HFF-Myc (cell line): ENCODE data around the gene PCNA.
"Not testable (repeated sequence)": the region's sequence is repeated elsewhere in the genome, so short reads cannot be mapped to it uniquely, and the experiment has no call there.

Source experiments
- DNase-seq: peaks from one replicate; pipeline ENCODE4 v3.0.0-alpha.2; 2011; ENCODE audit warnings: low read depth; ENCODE audit errors: extremely low read depth
- H3K4me3 ChIP-seq: replicated peaks from 2 replicates; pipeline ENCODE4 v1.5.1; 2011; ENCODE audit warnings: low read depth, mild to moderate bottlenecking, control low read depth, low read length
- TF ChIP-seq, protein P1 (sequence below): IDR thresholded peaks from 2 replicates; pipeline ENCODE4 v1.5.1; 2012; ENCODE audit warnings: mild to moderate bottlenecking, low read depth, low read length, control low read depth; ENCODE audit errors: missing control alignments

PCNA gene

GRCh38 chr20:5074232-5074674 is 45.5 kb downstream of the PCNA start:
- TF ChIP-seq, protein P1, sequence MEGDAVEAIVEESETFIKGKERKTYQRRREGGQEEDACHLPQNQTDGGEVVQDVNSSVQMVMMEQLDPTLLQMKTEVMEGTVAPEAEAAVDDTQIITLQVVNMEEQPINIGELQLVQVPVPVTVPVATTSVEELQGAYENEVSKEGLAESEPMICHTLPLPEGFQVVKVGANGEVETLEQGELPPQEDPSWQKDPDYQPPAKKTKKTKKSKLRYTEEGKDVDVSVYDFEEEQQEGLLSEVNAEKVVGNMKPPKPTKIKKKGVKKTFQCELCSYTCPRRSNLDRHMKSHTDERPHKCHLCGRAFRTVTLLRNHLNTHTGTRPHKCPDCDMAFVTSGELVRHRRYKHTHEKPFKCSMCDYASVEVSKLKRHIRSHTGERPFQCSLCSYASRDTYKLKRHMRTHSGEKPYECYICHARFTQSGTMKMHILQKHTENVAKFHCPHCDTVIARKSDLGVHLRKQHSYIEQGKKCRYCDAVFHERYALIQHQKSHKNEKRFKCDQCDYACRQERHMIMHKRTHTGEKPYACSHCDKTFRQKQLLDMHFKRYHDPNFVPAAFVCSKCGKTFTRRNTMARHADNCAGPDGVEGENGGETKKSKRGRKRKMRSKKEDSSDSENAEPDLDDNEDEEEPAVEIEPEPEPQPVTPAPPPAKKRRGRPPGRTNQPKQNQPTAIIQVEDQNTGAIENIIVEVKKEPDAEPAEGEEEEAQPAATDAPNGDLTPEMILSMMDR: no peak
- H3K4me3 ChIP-seq: no peak overlapping the region
- no peak for DNase-seq

GRCh38 chr20:5073660-5074231 is 46.0 kb downstream of the PCNA start:
- H3K4me3 ChIP-seq: no peak overlapping the region
- DNase-seq: no peak
- TF ChIP-seq, protein P1: no peak

GRCh38 chr20:5072756-5073659 is 46.8 kb downstream of the PCNA start:
- no peak for DNase-seq
- TF ChIP-seq, protein P1: no peak
- H3K4me3 ChIP-seq: no peak overlapping the region

- H3K4me3 ChIP-seq, DNase-seq: not testable (repeated sequence)
Measured at GRCh38 chr20:5071942-5072341, 47.8 kb downstream of the PCNA start.

GRCh38 chr20:5070570-5070969 is 49.2 kb downstream of the PCNA start:
- no peak overlapping the region for H3K4me3 ChIP-seq
- no peak for DNase-seq
- TF ChIP-seq, protein P1: no peak

DNA sequence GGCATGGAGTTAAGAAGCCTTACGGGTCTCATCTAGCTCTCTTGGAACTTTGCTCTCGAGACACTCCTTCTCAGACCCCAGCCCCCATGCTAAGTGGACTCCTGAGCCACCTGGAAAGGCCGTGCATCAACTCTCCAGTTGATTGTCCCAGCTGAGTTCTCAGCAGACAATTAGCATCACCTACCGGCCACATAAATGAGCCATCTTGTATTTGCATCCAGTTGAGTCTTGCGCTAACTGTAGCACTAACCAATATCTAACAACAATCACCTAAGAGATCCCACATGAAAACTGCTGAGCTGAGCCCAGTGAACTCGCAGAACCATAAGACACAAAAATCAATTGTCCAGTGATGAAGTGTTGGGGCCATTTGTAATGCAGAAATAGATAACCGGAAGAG is 49.7 kb downstream of the PCNA start:
- no peak for DNase-seq
- TF ChIP-seq, protein P1: no peak
- no peak overlapping the region for H3K4me3 ChIP-seq

DNA sequence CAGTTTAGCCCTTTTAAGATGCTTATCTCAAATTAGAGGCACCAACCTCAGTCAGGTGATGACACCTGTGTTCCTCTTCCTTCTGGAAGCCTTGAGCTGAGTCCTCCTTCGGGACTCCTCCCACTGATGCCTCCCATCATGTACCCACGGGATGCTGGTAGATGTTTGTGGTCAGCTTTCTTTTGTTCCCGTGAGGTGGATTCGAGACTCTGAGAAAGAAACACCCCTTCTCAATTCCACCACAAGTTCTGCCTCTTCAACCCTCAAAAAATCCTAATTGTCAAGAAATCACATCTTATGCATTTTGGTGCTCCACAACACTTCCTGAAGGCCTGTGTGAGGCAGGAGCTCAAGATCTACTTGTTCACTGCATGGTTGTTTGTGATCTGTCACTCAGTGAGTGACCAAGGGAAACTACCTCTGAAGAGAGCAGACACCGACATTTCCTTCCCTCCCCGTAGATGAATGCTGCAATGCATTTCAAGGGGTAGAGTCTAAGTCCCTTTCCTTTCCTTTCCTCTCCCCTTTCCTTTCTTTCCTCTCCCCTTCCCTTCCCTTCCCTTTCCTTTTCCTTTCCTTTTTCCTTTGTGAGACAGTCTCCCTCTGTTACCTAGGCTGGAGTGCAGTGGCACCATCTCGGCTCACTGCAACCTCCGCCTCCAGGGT is 50.5 kb downstream of the PCNA start:
- TF ChIP-seq, protein P1: no peak
- no peak for DNase-seq
- no peak overlapping the region for H3K4me3 ChIP-seq
